HEK293 (cell line): ENCODE measurements around the gene HPX.

ENCODE experiments used
- CTCF ChIA-PET: fragments of 350-600 bp; formaldehyde crosslinking; extraction: SDS; loops from one replicate; lab custom pipeline; 2021; ENCODE audit warnings: antibody characterized with exemption; lab: Yijun Ruan, JAX
- POLR2A ChIA-PET: fragments of 300-600 bp; formaldehyde crosslinking; extraction: SDS; loops from one replicate; lab custom pipeline; 2020; ENCODE audit warnings: antibody characterized with exemption, inconsistent platforms; lab: Yijun Ruan, JAX
- H3K27ac ChIP-seq: fragments of 200-500 bp; sonication (Bioruptor generic); 2 replicates; pipeline ENCODE4 v1.5.1; 2014; ENCODE audit warnings: low read depth, low read length, control low read depth, inconsistent platforms; ENCODE audit errors: extremely low read depth
- H3K36me3 ChIP-seq, 2 experiments: fragments of 200-500 bp in 1 of 2; sonication (Bioruptor generic) in 1 of 2; 1 replicate in 1 of 2; 2 replicates in 1 of 2; pipeline ENCODE4 v1.5.1; 2014 to 2017; ENCODE audit warnings: inconsistent platforms in 2 of 2, low read length in 2 of 2; ENCODE audit not compliant: control insufficient read depth in 2 of 2, insufficient read depth in 1 of 2
- H3K4me1 ChIP-seq: fragments of 200-500 bp; sonication (Bioruptor generic); 2 replicates; pipeline ENCODE4 v1.5.1; 2014; ENCODE audit warnings: mild to moderate bottlenecking, low read length, inconsistent platforms; ENCODE audit not compliant: control insufficient read depth, insufficient read depth
- H3K4me3 ChIP-seq: 2 replicates; pipeline ENCODE4 v1.5.1; 2011; ENCODE audit warnings: low read depth, mild to moderate bottlenecking, control low read depth, low read length, moderate library complexity
- H3K9me3 ChIP-seq: fragments of 200-500 bp; sonication (Bioruptor generic); 2 replicates; pipeline ENCODE4 v1.5.1; 2014; ENCODE audit warnings: low read depth, low read length, inconsistent platforms; ENCODE audit not compliant: control insufficient read depth, insufficient read depth
- KLF1 ChIP-seq: fragments of 450-650 bp; formaldehyde crosslinking; IDR thresholded peaks from 2 replicates; pipeline ENCODE4 v1.5.1; 2016; ENCODE audit warnings: missing biosample characterization, missing genetic modification characterization
- KLF7 ChIP-seq: fragments of 450-650 bp; formaldehyde crosslinking; IDR thresholded peaks from 2 replicates; pipeline ENCODE4 v1.5.1; 2016; ENCODE audit warnings: missing biosample characterization, missing genetic modification characterization, borderline replicate concordance
- RBAK ChIP-seq: fragments of 450-650 bp; formaldehyde crosslinking; IDR thresholded peaks from 2 replicates; pipeline ENCODE4 v1.5.1; 2016; ENCODE audit warnings: missing biosample characterization, missing genetic modification characterization
- TCF7L2 ChIP-seq: IDR thresholded peaks from 2 replicates; pipeline ENCODE4 v1.6.1; 2011; ENCODE audit warnings: low read depth, mild to moderate bottlenecking, inconsistent platforms, low read length, moderate library complexity, borderline replicate concordance
- ZNF133 ChIP-seq: fragments of 450-650 bp; formaldehyde crosslinking; IDR thresholded peaks from 2 replicates; pipeline ENCODE4 v1.5.1; 2016; ENCODE audit warnings: missing biosample characterization, missing genetic modification characterization
- ZNF19 ChIP-seq: fragments of 450-650 bp; formaldehyde crosslinking; IDR thresholded peaks from 2 replicates; pipeline ENCODE4; 2016; ENCODE audit warnings: missing biosample characterization, missing genetic modification characterization, low read depth
- ZNF350 ChIP-seq: fragments of 450-650 bp; formaldehyde crosslinking; IDR thresholded peaks from 2 replicates; pipeline ENCODE4 v1.5.0; 2017; ENCODE audit warnings: missing biosample characterization, mild to moderate bottlenecking, missing genetic modification characterization
- ZNF366 ChIP-seq: fragments of 450-650 bp; formaldehyde crosslinking; conservative IDR thresholded peaks from 2 replicates; pipeline ENCODE4 v1.5.1; 2016; ENCODE audit warnings: missing biosample characterization, missing genetic modification characterization
- ZNF398 ChIP-seq: fragments of 450-650 bp; formaldehyde crosslinking; IDR thresholded peaks from 2 replicates; pipeline ENCODE4 v1.5.1; 2017; ENCODE audit warnings: missing biosample characterization, missing genetic modification characterization
- ZNF416 ChIP-seq: fragments of 450-650 bp; formaldehyde crosslinking; IDR thresholded peaks from 2 replicates; pipeline ENCODE4 v1.5.1; 2016; ENCODE audit warnings: missing biosample characterization, missing genetic modification characterization
- ZNF510 ChIP-seq: fragments of 450-650 bp; formaldehyde crosslinking; IDR thresholded peaks from 2 replicates; pipeline ENCODE4 v1.5.1; 2018; ENCODE audit warnings: mild to moderate bottlenecking, missing genetic modification characterization, missing biosample characterization; ENCODE audit not compliant: insufficient replicate concordance
- ZNF521 ChIP-seq: fragments of 450-650 bp; formaldehyde crosslinking; IDR thresholded peaks from 2 replicates; pipeline ENCODE4 v1.5.1; 2017; ENCODE audit warnings: missing biosample characterization, mild to moderate bottlenecking, missing genetic modification characterization
- ZNF529 ChIP-seq: fragments of 450-650 bp; formaldehyde crosslinking; IDR thresholded peaks from 2 replicates; pipeline ENCODE4 v1.5.1; 2017; ENCODE audit warnings: missing genetic modification characterization, missing biosample characterization; ENCODE audit not compliant: insufficient replicate concordance
- ZNF677 ChIP-seq: fragments of 450-650 bp; IDR thresholded peaks from 2 replicates; pipeline ENCODE4 v1.5.0; 2018; ENCODE audit warnings: missing biosample characterization, mild to moderate bottlenecking, missing genetic modification characterization, moderate library complexity
- TF ChIP-seq, protein P1 (sequence below): fragments of 450-650 bp; formaldehyde crosslinking; IDR thresholded peaks from 2 replicates; pipeline ENCODE4 v1.5.1; 2016; ENCODE audit warnings: missing biosample characterization, missing genetic modification characterization
- TF ChIP-seq, protein P2 (sequence below): fragments of 450-650 bp; formaldehyde crosslinking; IDR thresholded peaks from 2 replicates; pipeline ENCODE4 v1.5.1; 2016; ENCODE audit warnings: missing biosample characterization, missing genetic modification characterization
- TF ChIP-seq, protein P3 (sequence below): fragments of 450-650 bp; formaldehyde crosslinking; IDR thresholded peaks from 2 replicates; pipeline ENCODE4 v1.5.1; 2017; ENCODE audit warnings: missing biosample characterization, missing genetic modification characterization
- TF ChIP-seq, protein P4 (sequence below): fragments of 450-650 bp; formaldehyde crosslinking; IDR thresholded peaks from 2 replicates; pipeline ENCODE4 v1.5.1; 2016; ENCODE audit warnings: missing biosample characterization, missing genetic modification characterization

Gene HPX

DNA sequence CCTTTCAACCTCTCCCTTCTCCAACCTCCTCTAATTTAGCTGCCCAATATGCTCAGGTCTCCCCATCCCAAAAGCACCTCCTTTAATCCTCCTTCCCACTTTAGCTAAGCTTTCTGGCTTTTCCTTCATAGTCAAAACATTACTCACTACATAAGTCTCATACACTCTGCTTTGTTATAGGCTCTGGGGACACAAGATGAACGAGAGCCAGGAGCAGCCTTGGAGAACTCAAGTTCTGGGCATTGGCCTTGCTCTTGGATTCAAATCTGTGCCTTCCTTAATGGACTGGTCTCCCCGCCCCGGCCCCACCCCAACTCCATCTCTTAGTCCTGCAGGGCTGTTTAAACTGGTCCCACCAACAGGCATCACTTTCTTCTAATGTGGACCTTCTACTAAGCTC is 11.4 kb upstream of the HPX start:
- TF ChIP-seq ZNF677 (tag by site-specific recombination) (no peak), ZNF529 (no peak), ZNF510 (tag by site-specific recombination) (no peak), ZNF398 (tag by site-specific recombination) (no peak), RBAK (tag by site-specific recombination) (no peak), TCF7L2 (no peak), ZNF366 (tag by site-specific recombination) (no peak), KLF1 (tag by site-specific recombination) (no peak), ZNF350 (tag by site-specific recombination) (no peak), ZNF416 (tag by site-specific recombination) (no peak)
- TF ChIP-seq, protein P1, sequence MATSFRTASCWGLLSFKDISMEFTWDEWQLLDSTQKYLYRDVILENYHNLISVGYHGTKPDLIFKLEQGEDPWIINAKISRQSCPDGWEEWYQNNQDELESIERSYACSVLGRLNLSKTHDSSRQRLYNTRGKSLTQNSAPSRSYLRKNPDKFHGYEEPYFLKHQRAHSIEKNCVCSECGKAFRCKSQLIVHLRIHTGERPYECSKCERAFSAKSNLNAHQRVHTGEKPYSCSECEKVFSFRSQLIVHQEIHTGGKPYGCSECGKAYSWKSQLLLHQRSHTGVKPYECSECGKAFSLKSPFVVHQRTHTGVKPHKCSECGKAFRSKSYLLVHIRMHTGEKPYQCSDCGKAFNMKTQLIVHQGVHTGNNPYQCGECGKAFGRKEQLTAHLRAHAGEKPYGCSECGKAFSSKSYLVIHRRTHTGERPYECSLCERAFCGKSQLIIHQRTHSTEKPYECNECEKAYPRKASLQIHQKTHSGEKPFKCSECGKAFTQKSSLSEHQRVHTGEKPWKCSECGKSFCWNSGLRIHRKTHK (tag by site-specific recombination), result no peak
- TF ChIP-seq, protein P2, sequence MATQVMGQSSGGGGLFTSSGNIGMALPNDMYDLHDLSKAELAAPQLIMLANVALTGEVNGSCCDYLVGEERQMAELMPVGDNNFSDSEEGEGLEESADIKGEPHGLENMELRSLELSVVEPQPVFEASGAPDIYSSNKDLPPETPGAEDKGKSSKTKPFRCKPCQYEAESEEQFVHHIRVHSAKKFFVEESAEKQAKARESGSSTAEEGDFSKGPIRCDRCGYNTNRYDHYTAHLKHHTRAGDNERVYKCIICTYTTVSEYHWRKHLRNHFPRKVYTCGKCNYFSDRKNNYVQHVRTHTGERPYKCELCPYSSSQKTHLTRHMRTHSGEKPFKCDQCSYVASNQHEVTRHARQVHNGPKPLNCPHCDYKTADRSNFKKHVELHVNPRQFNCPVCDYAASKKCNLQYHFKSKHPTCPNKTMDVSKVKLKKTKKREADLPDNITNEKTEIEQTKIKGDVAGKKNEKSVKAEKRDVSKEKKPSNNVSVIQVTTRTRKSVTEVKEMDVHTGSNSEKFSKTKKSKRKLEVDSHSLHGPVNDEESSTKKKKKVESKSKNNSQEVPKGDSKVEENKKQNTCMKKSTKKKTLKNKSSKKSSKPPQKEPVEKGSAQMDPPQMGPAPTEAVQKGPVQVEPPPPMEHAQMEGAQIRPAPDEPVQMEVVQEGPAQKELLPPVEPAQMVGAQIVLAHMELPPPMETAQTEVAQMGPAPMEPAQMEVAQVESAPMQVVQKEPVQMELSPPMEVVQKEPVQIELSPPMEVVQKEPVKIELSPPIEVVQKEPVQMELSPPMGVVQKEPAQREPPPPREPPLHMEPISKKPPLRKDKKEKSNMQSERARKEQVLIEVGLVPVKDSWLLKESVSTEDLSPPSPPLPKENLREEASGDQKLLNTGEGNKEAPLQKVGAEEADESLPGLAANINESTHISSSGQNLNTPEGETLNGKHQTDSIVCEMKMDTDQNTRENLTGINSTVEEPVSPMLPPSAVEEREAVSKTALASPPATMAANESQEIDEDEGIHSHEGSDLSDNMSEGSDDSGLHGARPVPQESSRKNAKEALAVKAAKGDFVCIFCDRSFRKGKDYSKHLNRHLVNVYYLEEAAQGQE, result no peak
- TF ChIP-seq, protein P3, sequence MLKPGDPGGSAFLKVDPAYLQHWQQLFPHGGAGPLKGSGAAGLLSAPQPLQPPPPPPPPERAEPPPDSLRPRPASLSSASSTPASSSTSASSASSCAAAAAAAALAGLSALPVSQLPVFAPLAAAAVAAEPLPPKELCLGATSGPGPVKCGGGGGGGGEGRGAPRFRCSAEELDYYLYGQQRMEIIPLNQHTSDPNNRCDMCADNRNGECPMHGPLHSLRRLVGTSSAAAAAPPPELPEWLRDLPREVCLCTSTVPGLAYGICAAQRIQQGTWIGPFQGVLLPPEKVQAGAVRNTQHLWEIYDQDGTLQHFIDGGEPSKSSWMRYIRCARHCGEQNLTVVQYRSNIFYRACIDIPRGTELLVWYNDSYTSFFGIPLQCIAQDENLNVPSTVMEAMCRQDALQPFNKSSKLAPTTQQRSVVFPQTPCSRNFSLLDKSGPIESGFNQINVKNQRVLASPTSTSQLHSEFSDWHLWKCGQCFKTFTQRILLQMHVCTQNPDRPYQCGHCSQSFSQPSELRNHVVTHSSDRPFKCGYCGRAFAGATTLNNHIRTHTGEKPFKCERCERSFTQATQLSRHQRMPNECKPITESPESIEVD (tag by site-specific recombination), result no peak
- peaks cover 6 to 91% of the 10 kb centered on the region in 2 experiments; a peak in 1 of 3 replicates for H3K36me3 ChIP-seq
- no peaks in the 10 kb centered on the region for H3K9me3 ChIP-seq
- CTCF ChIA-PET, result interaction anchor here (1.0 to 2.0 kb wide), 5 partner anchors 9 to 254 kb away, joined by 3 to 9 read pairs (median 4); no protein-coding TSS in a partner anchor
- POLR2A ChIA-PET, result no interaction called here
- H3K4me3 ChIP-seq, result no peak overlapping the region
- no peaks in the 10 kb centered on the region for H3K4me1 ChIP-seq
- H3K27ac ChIP-seq, result no peak overlapping the region

GRCh38 chr11:6448574-6448973 is 7.8 kb upstream of the HPX start:
- ChIA-PET CTCF (interaction anchor here (0.5 to 1.1 kb wide), 3 partner anchors 9 to 96 kb away, joined by 3 to 4 read pairs (median 4); no protein-coding TSS in a partner anchor), POLR2A (no interaction called here)
- Histone ChIP-seq H3K36me3 (peaks cover 0 to 58% of the 10 kb centered on the region in 2 experiments; a peak in 1 of 3 replicates), H3K4me3 (no peak overlapping the region), H3K27ac (no peak overlapping the region)
- TF ChIP-seq ZNF133 (tag by site-specific recombination), result no peak
- TF ChIP-seq ZNF19 (tag by site-specific recombination), result no peak
- TF ChIP-seq ZNF521 (tag by site-specific recombination), result no peak
- TF ChIP-seq, protein P4, sequence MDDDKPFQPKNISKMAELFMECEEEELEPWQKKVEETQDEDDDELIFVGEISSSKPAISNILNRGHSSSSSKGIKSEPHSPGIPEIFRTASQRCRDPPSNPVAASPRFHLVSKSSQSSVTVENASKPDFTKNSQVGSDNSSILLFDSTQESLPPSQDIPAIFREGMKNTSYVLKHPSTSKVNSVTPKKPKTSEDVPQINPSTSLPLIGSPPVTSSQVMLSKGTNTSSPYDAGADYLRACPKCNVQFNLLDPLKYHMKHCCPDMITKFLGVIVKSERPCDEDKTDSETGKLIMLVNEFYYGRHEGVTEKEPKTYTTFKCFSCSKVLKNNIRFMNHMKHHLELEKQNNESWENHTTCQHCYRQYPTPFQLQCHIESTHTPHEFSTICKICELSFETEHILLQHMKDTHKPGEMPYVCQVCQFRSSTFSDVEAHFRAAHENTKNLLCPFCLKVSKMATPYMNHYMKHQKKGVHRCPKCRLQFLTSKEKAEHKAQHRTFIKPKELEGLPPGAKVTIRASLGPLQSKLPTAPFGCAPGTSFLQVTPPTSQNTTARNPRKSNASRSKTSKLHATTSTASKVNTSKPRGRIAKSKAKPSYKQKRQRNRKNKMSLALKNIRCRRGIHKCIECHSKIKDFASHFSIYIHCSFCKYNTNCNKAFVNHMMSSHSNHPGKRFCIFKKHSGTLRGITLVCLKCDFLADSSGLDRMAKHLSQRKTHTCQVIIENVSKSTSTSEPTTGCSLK (tag by site-specific recombination), result no peak
- no peak for TF ChIP-seq KLF7 (tag by site-specific recombination)
- TF ChIP-seq, all 188 proteins: peak for 0
- Histone ChIP-seq H3K9me3 (no peaks in the 10 kb centered on the region), H3K4me1 (no peaks in the 10 kb centered on the region)
